Measurements from ENCODE around the gene CDC34.

- TF ChIP-seq RAD21 (IDR thresholded peaks at IDR 0.05): no peak
- TF ChIP-seq HNF4A (conservative IDR thresholded peaks at IDR 0.05): no peak
- TF ChIP-seq, protein P1, sequence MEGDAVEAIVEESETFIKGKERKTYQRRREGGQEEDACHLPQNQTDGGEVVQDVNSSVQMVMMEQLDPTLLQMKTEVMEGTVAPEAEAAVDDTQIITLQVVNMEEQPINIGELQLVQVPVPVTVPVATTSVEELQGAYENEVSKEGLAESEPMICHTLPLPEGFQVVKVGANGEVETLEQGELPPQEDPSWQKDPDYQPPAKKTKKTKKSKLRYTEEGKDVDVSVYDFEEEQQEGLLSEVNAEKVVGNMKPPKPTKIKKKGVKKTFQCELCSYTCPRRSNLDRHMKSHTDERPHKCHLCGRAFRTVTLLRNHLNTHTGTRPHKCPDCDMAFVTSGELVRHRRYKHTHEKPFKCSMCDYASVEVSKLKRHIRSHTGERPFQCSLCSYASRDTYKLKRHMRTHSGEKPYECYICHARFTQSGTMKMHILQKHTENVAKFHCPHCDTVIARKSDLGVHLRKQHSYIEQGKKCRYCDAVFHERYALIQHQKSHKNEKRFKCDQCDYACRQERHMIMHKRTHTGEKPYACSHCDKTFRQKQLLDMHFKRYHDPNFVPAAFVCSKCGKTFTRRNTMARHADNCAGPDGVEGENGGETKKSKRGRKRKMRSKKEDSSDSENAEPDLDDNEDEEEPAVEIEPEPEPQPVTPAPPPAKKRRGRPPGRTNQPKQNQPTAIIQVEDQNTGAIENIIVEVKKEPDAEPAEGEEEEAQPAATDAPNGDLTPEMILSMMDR (IDR thresholded peaks at IDR 0.05; ENCODE audit: low read depth, low read length, missing input control): no peak
- TF ChIP-seq TAF1 (conservative IDR thresholded peaks at IDR 0.05): no peak
- no peak for TF ChIP-seq GABPA (IDR thresholded peaks at IDR 0.05 in 1 of 2, conservative IDR thresholded peaks at IDR 0.05 in 1 of 2)
- no peak for TF ChIP-seq JUND (IDR thresholded peaks at IDR 0.05)
- TF ChIP-seq SP1 (IDR thresholded peaks at IDR 0.05): no peak
- TF ChIP-seq YY1 (IDR thresholded peaks at IDR 0.05): no peak
- TF ChIP-seq, protein P2, sequence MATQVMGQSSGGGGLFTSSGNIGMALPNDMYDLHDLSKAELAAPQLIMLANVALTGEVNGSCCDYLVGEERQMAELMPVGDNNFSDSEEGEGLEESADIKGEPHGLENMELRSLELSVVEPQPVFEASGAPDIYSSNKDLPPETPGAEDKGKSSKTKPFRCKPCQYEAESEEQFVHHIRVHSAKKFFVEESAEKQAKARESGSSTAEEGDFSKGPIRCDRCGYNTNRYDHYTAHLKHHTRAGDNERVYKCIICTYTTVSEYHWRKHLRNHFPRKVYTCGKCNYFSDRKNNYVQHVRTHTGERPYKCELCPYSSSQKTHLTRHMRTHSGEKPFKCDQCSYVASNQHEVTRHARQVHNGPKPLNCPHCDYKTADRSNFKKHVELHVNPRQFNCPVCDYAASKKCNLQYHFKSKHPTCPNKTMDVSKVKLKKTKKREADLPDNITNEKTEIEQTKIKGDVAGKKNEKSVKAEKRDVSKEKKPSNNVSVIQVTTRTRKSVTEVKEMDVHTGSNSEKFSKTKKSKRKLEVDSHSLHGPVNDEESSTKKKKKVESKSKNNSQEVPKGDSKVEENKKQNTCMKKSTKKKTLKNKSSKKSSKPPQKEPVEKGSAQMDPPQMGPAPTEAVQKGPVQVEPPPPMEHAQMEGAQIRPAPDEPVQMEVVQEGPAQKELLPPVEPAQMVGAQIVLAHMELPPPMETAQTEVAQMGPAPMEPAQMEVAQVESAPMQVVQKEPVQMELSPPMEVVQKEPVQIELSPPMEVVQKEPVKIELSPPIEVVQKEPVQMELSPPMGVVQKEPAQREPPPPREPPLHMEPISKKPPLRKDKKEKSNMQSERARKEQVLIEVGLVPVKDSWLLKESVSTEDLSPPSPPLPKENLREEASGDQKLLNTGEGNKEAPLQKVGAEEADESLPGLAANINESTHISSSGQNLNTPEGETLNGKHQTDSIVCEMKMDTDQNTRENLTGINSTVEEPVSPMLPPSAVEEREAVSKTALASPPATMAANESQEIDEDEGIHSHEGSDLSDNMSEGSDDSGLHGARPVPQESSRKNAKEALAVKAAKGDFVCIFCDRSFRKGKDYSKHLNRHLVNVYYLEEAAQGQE (IDR thresholded peaks at IDR 0.05): no peak
- no peak for TF ChIP-seq EGR1 (IDR thresholded peaks at IDR 0.05; ENCODE audit: low read depth in 2 of 2)
- TF ChIP-seq, protein P3, sequence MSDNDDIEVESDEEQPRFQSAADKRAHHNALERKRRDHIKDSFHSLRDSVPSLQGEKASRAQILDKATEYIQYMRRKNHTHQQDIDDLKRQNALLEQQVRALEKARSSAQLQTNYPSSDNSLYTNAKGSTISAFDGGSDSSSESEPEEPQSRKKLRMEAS (IDR thresholded peaks at IDR 0.05): no peak
- TF ChIP-seq, protein P4, sequence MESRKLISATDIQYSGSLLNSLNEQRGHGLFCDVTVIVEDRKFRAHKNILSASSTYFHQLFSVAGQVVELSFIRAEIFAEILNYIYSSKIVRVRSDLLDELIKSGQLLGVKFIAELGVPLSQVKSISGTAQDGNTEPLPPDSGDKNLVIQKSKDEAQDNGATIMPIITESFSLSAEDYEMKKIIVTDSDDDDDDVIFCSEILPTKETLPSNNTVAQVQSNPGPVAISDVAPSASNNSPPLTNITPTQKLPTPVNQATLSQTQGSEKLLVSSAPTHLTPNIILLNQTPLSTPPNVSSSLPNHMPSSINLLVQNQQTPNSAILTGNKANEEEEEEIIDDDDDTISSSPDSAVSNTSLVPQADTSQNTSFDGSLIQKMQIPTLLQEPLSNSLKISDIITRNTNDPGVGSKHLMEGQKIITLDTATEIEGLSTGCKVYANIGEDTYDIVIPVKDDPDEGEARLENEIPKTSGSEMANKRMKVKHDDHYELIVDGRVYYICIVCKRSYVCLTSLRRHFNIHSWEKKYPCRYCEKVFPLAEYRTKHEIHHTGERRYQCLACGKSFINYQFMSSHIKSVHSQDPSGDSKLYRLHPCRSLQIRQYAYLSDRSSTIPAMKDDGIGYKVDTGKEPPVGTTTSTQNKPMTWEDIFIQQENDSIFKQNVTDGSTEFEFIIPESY (IDR thresholded peaks at IDR 0.05): no peak
Measured at GRCh38 chr19:554817-555216, 23.3 kb downstream of the CDC34 start.

Measured in liver (tissue), 3 donors.